K562 (cell line): ENCODE measurements around the gene OXSM. TPM values are rescaled to one million over a fixed set of nuclear protein-coding genes. Genes with fewer than 3 reads are reported as not detected.

Source experiments
- ARID4B ChIP-seq: sonication (generic); formaldehyde crosslinking; IDR thresholded peaks from 2 replicates; pipeline ENCODE4 v1.8.0; 2022; ENCODE audit warnings: mild to moderate bottlenecking, missing genetic modification reagents
- CEBPZ ChIP-seq: fragments of 150-350 bp; IDR thresholded peaks from 2 replicates; pipeline ENCODE4 v1.6.1; 2014; ENCODE audit warnings: low read depth, mild to moderate bottlenecking, low read length, borderline replicate concordance
- CTCF ChIP-seq, 3 experiments: IDR thresholded peaks in 2 of 3; conservative IDR thresholded peaks in 1 of 3; 2 replicates each; pipeline ENCODE4 v1.5.1; 2011 to 2012; ENCODE audit warnings: low read length in 3 of 3, mild to moderate bottlenecking in 3 of 3, control low read depth in 2 of 3, improper control_type of control experiment in 1 of 3, inconsistent platforms in 1 of 3, low read depth in 1 of 3, mixed read lengths in 1 of 3, moderate library complexity in 1 of 3; ENCODE audit not compliant: insufficient read depth in 2 of 3
- DMBX1 ChIP-seq: fragments of 250-450 bp; sonication (Bioruptor Pico); IDR thresholded peaks from 2 replicates; pipeline ENCODE4 v1.8.0; 2022; ENCODE audit warnings: inconsistent platforms, mild to moderate bottlenecking, moderate library complexity, borderline replicate concordance
- EP400 ChIP-seq: fragments of 450-650 bp; IDR thresholded peaks from 2 replicates; pipeline ENCODE4 v1.6.1; 2017; ENCODE audit warnings: antibody characterized with exemption, mild to moderate bottlenecking, moderate library complexity
- MLX ChIP-seq, 2 experiments: fragments of 450-650 bp in 1 of 2; sonication (generic) in 1 of 2; formaldehyde crosslinking; conservative IDR thresholded peaks; 2 replicates each; pipeline versions ENCODE4 v1.4.0 to v1.8.1; 2020 to 2022; ENCODE audit warnings: mild to moderate bottlenecking in 1 of 2, missing genetic modification reagents in 1 of 2
- NONO ChIP-seq, 2 experiments: fragments of 200-400 bp in 1 of 2; fragments of 450-650 bp in 1 of 2; formaldehyde crosslinking in 1 of 2; IDR thresholded peaks; 2 replicates each; pipeline ENCODE4 v1.6.1; 2017; ENCODE audit warnings: low read depth in 2 of 2, mild to moderate bottlenecking in 2 of 2, moderate library complexity in 2 of 2, low read length in 1 of 2
- SAFB ChIP-seq: fragments of 200-400 bp; formaldehyde crosslinking; IDR thresholded peaks from 2 replicates; pipeline ENCODE4 v1.6.1; 2017; ENCODE audit warnings: low read depth, low read length, borderline replicate concordance
- SETDB1 ChIP-seq: IDR thresholded peaks from one replicate; pipeline ENCODE4 v1.6.1; 2012; ENCODE audit warnings: low read length, control low read depth, inconsistent platforms
- SRSF3 ChIP-seq: fragments of 200-400 bp; formaldehyde crosslinking; IDR thresholded peaks from 2 replicates; pipeline ENCODE4 v1.6.1; 2016; ENCODE audit warnings: mild to moderate bottlenecking, low read length, moderate library complexity; ENCODE audit not compliant: insufficient read depth
- TCF15 ChIP-seq: fragments of 250-450 bp; sonication (Bioruptor Pico); IDR thresholded peaks from 2 replicates; pipeline ENCODE4 v1.8.0; 2022; ENCODE audit warnings: moderate library complexity, mild to moderate bottlenecking, inconsistent platforms
- ZC3H4 ChIP-seq: sonication (generic); formaldehyde crosslinking; IDR thresholded peaks from 2 replicates; pipeline ENCODE4 v1.9.0; 2021; ENCODE audit warnings: missing genetic modification reagents, borderline replicate concordance
- ZEB2 ChIP-seq: fragments of 450-650 bp; IDR thresholded peaks from 2 replicates; pipeline ENCODE4 v1.6.1; 2016
- ZNF197 ChIP-seq: fragments of 200-800 bp; sonication (Bioruptor generic); IDR thresholded peaks from 2 replicates; pipeline ENCODE4 v1.6.1; 2016; ENCODE audit warnings: low read depth, missing genetic modification characterization, missing compliant biosample characterization
- ZNF354B ChIP-seq: fragments of 250-450 bp; sonication (Bioruptor Pico); IDR thresholded peaks from 2 replicates; pipeline ENCODE4 v1.4.0; 2020
- ZNF717 ChIP-seq: fragments of 250-450 bp; sonication (Bioruptor Pico); IDR thresholded peaks from 2 replicates; pipeline ENCODE4 v1.5.0; 2021
- polyA plus RNA-seq, 8 experiments: library from polyadenylated mRNA; depleted of rRNA in 4 of 8; stranded (reverse) in 5 of 8; unstranded in 3 of 8; fragments of >200 nt; fragmentation: Nextera tagmentation in 2 of 8; fragmentation: Illumina TruSeq in 1 of 8; extraction: Ambion mirVana in 2 of 8; extraction: Trizol in 1 of 8; gene quantifications; 2 replicates each; pipeline versions ENCODE4 v1.2.1 to v1.2.3, GENCODE V29; 2011 to 2014; ENCODE audit warnings: inconsistent platforms in 1 of 8, missing spikeins in 1 of 8
- total RNA-seq, 7 experiments: library from RNA; depleted of rRNA in 6 of 7; stranded (reverse); fragments of >200 nt in 6 of 7; fragmentation: Illumina TruSeq in 2 of 7; extraction: Trizol in 2 of 7; gene quantifications; 2 replicates each; pipeline versions ENCODE4 v1.2.1 to v1.2.3, GENCODE V29; 2011 to 2021; ENCODE audit warnings: low replicate concordance in 1 of 7

OXSM gene
- total and polyA plus RNA-seq, 9 of the 15 experiments (the other 6 are each of a cell fraction or from before 2014, with no cell fraction given), result 24.0 to 107 (median 34.0) TPM

GRCh38 chr3:25783661-25784512, 6.0 kb upstream of the OXSM start (continued):
- TF ChIP-seq SETDB1 (no peak), ARID4B (no peak), ZC3H4 (CRISPR knock-in tag) (no peak), ZEB2 (no peak), ZNF717 (CRISPR knock-in tag) (no peak), ZNF354B (CRISPR knock-in tag) (no peak), CEBPZ (no peak), DMBX1 (CRISPR knock-in tag) (no peak), TCF15 (no peak), SAFB (no peak), SRSF3 (no peak), MLX (CRISPR knock-in tag; conservative IDR thresholded peaks at IDR 0.05) (no peak), EP400 (peak; percentile 62), NONO (IDR thresholded peaks at IDR 0.05; ENCODE audit: low read depth in 2 of 2, low read length in 1 of 2) (no peak), CTCF (IDR thresholded peaks at IDR 0.05 in 2 of 3, conservative IDR thresholded peaks at IDR 0.05 in 1 of 3; ENCODE audit: insufficient read depth in 2 of 3, low read depth in 1 of 3, low read length in 3 of 3) (no peak), ZNF197 (CRISPR knock-in tag) (no peak)
